Measurements from ENCODE around the gene TUFT1.
A peak's percentile ranks its signal among the peaks of the same experiment; 100 is the strongest.

The TUFT1 gene

GRCh38 chr1:151504759-151505158, 35.4 kb upstream of the TUFT1 start:
- H3K4me3 ChIP-seq (ENCODE audit: control insufficient read depth, low read depth, low read length): no peak overlapping the region
- DNase-seq (ENCODE audit: low read depth): no peak
- no peak for TF ChIP-seq CTCF (IDR thresholded peaks at IDR 0.05; ENCODE audit: control insufficient read depth, insufficient read depth, low read depth, low read length, missing control alignments)

GRCh38 chr1:151508833-151509232, 31.3 kb upstream of the TUFT1 start:
- TF ChIP-seq CTCF (IDR thresholded peaks at IDR 0.05; ENCODE audit: control insufficient read depth, insufficient read depth, low read depth, low read length, missing control alignments): no peak
- H3K4me3 ChIP-seq (ENCODE audit: control insufficient read depth, low read depth, low read length): no peak overlapping the region
- no peak for DNase-seq (ENCODE audit: low read depth)

DNA sequence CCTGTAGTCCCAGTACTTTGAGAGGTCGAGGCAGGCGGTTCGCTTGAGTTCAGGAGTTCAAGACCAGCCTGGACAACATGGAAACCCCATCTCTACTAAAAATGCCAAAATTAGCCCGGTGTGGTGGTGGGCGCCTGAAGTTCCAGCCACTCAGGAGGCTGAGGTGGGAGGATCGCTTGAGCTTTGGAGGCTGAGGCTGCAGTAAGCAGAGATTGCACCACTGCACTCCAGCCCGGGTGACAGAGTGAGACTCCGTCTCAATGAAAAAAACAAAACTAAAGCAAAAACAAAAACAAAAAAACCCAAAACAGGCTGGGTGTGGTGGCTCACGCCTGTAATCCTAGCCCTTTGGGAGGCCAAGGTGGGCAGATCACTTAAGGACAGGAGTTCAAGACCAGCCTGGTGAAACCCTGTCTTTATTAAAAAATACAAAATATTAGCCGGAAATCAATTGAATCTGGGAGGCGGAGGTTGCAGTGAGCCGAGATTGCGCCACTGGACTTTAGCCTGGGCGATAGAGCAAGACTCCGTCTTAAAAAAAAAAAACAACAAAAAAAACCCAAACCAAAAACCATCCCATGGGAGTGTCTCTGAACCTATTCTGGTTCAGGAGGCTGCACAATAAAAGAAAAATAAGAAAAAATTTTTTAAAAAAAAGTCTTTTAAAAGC, 30.6 kb upstream of the TUFT1 start:
- H3K4me3 ChIP-seq (ENCODE audit: control insufficient read depth, low read depth, low read length): no peak overlapping the region
- no peak for TF ChIP-seq CTCF (IDR thresholded peaks at IDR 0.05; ENCODE audit: control insufficient read depth, insufficient read depth, low read depth, low read length, missing control alignments)
- no peak for DNase-seq (ENCODE audit: low read depth)

DNA sequence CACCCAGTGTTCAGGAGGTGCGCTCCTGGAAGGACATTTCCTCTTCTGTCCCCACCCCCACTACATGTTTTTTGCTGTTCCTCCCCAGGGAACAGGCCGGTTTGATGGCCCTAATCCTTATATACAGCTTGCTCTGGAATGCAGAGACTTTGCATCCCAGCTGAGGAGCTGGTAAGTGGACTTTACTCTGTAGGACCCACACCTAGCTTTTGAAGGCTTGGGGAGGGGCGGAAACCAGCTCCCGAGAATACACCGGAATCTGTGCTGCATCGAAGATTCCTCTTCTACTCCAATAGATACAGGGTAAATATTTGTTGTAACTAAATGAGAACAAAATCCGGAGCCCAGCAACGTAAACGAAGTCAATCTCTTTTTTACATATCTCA, 30.1 kb upstream of the TUFT1 start:
- no peak for DNase-seq (ENCODE audit: low read depth)
- TF ChIP-seq CTCF (IDR thresholded peaks at IDR 0.05; ENCODE audit: control insufficient read depth, insufficient read depth, low read depth, low read length, missing control alignments): no peak
- H3K4me3 ChIP-seq (ENCODE audit: control insufficient read depth, low read depth, low read length): no peak overlapping the region

GRCh38 chr1:151510614-151510956, 29.5 kb upstream of the TUFT1 start:
- no peak for TF ChIP-seq CTCF (IDR thresholded peaks at IDR 0.05; ENCODE audit: control insufficient read depth, insufficient read depth, low read depth, low read length, missing control alignments)
- H3K4me3 ChIP-seq (ENCODE audit: control insufficient read depth, low read depth, low read length): peak overlapping the region; percentile 44
- no peak for DNase-seq (ENCODE audit: low read depth)

GRCh38 chr1:151510957-151511635, 29.0 kb upstream of the TUFT1 start, which contains the start of gene CGN:
Gene CGN, plus strand, starts transcription at chr1:151511387. Its CDS starts 7,133 bp downstream, at chr1:151518520.
- no peak for TF ChIP-seq CTCF (IDR thresholded peaks at IDR 0.05; ENCODE audit: control insufficient read depth, insufficient read depth, low read depth, low read length, missing control alignments)
- peak within 1 kb of the TSS; percentile 44 for H3K4me3 ChIP-seq (ENCODE audit: control insufficient read depth, low read depth, low read length)
- no peak for DNase-seq (ENCODE audit: low read depth)
